Glomerular endothelial cell (primary cell): ENCODE data around the gene LAMTOR3. TPM values are rescaled to one million over a fixed set of nuclear protein-coding genes. Genes with fewer than 3 reads are reported as not detected.

Experiments
- DNase-seq: peaks from one replicate; pipeline ENCODE4 v3.0.0-alpha.2; 2011; ENCODE audit warnings: low read depth, low spot score; ENCODE audit errors: extremely low read depth
- total RNA-seq: library from RNA; depleted of rRNA; stranded (reverse); fragments of >200 nt; gene quantifications from 2 replicates; pipeline ENCODE4 v1.2.3, GENCODE V29; 2015

The LAMTOR3 gene
- total RNA-seq, 1 donor from 2014 or later, result 32.4 TPM

DNA sequence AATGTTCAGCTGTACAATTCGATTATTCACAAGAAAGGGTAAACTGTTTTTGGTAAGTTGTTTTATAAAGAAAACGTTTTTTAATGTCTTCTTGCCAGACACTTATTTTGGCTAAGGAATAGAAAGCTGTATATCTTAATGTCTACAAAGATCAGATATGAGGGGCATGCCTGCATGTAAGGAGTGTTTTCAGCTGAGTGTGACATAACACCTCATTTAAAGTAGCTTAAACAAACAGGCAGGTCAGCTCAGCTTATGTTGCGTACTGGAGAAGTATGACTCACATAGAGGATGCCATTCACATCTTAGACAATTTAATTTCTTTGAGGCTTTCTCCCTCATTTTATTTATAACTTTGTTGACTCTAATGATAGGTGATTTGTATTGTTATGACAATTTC lies 30.4 kb downstream of the LAMTOR3 start:
- DNase-seq, result no peak

DNA sequence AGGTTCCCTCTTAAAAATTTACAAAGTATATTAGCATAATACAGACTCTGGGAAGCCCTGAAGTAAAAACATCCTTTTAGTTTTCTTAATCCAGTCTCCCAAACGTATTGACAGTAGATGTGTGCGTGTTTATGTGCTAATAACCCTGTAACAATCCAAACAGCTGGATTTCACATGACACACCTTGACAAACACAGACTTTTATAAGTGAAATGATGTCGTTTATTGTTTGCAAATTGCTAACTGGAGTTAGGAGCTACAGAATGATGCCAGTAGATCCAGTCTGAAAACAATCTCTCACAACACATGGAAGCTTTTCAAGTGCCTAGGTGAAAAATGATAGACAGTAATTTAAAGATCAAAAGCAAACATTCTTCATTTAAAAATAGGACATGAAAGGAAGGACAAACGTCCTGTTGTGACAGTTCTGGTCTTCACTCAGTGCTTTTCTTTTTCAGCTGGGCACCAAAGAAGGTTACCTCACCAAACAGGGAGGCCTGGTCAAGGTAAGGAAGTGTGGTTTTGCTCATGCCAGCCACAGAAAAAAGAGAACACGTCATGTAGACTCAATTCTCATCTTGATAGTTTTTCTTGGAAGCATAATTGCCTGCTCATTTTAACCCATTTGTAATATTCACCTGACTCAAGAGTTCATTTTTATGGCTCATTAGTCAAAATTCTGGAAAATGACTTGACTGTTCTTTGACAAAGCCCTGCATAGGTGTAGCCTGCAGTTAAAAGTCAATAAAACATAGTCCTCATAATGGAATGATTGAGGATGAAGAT lies 32.9 kb downstream of the LAMTOR3 start:
- DNase-seq, result no peak

DNA sequence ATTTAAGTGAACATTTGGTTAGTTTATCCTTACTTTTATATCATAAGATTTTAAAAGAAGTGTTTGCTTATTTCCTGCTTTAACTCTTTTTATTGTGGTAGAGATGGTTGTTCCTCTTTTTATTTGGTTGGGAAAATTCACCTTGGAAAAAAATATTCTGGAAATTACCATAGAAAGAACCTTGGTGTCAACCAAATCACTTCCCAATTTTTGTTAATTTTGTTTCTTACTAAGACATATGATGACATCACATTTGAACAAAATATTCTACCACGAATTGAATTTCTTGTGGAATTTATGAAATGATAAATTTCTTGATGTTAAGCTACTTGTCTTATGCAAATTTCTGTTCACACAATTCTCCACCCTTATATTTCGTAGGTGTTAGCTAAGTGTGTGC lies 33.7 kb downstream of the LAMTOR3 start:
- no peak for DNase-seq

DNA sequence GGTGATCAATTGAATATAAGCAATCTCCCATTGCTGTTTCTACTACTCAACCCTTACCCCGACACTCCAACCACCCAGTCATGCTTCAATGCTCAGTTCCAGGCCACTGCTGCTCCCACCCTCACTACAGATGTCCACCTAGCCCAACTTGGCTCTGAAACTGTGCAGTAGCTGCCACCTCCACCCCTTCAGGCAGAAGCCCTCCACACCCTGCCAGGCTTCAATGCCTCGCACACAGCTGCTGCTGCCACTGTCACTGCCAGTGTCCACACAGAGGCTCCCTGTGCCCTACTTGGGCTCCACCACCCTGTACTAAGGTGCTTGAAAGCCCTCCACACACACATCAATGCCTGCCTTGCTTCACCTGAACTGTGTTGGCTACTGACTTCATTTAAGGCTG lies 34.6 kb downstream of the LAMTOR3 start:
- DNase-seq, result no peak

DNA sequence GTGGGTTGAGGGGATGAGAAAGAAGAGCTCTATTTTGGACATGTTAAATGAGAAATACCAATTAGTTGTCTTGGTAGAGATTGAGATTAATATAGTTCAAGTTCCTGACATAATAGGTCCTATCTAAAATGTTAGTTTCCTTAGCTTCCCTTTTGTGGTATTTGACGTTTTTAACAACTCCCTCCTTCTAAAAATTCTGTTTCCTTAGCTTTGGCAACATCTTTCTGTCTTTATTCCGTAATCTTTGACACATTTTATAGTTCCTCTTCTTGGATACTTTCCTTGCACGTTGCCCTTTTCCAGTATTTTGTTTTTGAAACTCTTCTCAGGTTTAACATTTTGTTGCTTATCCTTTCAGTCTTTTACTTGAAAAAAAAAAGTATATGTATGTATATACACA lies 36.9 kb downstream of the LAMTOR3 start:
- DNase-seq, result no peak

DNA sequence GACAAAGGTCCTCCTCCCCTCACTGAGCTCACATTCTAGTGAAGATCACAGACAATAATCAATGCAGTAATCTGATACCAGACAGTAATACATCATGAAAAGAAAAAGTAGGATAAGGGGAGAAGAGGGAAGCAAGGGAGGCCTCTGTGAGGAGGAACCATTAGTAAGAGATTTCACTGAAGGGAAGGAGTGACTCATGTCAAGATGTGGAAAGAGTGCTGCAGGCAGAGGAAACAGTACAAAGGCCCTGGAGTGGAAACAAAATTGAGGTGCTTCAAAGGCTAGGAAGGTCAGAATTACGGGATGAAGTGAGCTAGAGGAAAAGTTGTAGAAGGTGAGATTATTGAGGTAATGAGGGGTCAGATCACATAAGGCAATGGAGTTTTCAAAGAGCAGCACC lies 38.1 kb downstream of the LAMTOR3 start:
- DNase-seq, result no peak

DNA sequence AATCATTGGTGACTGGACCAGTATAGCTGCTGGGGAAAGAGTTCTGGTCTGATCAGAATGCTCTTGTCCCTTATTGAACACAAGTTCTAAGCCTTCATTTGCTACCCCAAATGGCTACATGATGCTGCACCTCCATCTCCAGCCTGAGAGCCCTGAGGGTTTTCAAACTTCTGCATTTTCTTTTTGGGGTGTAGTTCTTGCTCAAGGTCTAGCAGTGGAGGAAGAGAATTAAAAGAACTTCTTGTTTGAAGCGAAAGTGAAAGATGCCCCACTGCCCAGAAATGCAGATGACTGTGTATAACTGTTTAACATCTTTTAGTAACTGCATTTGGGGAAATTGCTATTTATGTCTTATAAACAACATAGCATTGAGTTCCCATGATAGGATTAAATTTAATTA lies 38.5 kb downstream of the LAMTOR3 start:
- no peak for DNase-seq

DNA sequence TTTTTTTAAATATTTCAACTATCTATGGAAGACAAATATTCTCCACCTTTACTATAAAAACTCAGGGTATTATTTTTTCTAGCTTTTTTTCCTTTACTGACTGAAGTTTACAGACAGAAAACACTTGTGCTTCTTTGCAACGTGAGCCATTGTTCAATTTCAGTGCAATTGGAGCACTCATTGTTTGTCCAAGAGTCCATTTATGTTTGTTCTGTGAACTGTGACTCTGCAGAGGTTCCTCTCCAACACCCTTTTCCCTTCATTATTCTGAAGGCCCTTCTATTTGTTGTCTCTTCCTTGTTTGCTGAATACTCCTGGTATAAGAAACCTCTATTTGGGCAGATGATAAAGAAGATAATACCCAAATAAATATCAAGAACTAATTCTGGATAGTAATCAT lies 40.2 kb downstream of the LAMTOR3 start:
- DNase-seq, result no peak

DNA sequence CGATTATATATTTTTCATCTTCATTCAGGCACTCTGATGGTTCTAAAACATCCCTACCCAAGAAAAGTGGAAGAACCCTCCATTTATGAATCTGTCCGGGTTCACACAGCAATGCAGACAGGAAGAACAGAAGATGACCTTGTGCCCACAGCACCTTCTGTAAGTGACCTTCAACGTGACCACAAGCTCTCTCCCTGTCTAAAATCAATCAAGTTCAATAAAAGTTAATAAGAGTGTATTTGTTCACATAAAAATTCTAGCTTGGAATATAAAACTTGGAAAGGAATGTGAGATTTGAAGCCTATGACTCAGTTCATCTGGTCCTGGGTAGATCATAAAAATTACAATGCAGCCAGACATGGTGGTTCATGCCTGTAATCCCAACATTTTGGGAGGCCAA lies 41.0 kb downstream of the LAMTOR3 start:
- no peak for DNase-seq

DNA sequence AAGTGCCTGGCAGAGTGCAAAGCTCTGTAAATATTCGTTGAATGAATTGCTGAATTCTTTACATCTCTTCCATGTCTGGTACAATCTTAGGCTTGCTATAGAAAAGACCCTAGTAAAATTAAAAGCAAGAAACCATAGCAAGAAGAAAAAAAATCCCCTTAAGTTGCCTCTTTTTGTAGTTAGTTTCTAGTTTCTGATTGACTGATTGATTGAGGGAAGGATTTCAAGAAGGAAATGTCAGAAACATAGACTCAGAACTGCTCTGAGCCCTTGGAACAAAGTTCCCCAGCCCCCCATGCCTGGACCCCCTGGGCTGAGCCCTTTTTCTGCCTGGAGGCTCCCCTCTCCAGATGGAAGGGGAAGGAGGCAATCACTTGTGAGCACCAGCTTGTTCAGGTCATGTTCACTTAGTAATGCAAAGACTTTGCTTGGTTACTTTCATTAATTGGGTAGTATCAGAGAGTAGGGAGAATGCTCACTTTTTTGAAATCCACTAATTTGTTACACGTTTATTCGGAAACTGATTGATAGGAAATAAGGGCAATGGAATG lies 42.0 kb downstream of the LAMTOR3 start:
- no peak for DNase-seq

DNA sequence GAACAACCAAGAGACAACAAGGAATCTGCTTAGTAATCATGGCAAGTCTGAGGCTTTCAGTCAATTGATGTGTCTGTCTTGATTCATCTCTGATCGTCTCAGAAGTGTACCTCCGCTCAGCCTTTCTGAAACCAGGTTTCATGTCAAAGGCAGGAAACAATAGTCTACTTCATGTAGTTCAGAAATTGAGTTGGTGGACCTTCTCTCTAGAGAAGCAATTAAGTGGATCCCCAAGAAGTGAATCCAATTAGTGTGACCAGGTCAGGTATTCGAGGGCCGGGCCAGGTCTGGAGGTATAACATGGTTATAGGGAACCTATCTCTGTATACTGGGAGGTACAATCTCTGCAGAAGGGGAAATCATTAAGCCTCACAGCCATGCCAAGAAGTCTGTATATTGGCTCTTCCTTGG lies 45.6 kb downstream of the LAMTOR3 start:
- no peak for DNase-seq

DNA sequence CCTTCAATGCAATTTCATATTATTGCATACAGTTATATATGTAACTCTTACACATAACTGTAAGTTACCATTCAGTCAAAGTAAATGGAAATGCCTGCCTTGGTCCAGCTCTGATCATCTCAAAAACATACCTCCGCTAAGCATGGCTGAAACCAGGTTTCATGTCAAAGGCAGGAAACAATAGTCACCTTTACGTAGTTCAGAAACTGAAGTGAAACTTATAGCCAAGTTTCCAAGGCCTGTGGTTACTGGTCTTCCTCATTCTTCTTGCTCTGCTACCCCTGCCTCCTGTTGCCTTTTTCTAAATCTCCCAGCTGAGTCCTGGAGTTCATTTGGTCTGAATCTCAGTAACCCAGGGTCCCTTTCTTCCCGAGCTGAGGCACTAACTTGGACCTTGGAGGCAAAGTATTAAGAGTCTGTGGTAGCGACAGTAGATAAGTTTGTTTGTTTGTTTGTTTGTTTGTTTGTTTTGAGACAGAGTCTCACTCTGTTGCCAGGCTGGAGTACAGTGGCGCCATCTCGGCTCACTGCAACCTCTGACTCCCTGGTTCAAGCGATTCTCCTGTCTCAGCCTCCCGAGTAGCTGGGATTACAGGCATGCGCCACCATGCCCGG lies 46.8 kb downstream of the LAMTOR3 start:
- DNase-seq, result no peak

DNA sequence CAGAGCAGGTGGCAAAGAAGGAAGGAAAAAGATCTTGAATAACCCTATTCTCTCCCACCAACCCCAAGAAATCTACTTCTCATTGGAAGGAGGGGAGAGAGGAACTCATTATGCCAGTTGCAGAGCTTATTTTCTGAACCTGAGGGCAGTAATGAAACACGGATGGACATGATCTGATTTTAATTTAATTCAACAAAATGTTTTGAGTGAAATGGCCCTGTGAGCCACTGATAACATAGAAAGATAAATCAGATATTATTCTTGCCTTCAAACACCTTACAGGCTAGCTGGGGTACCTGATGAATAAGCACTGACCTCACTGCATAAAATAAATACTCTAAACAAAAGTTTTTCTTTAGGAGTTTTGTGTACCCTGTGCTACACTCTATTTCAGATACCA lies 47.3 kb downstream of the LAMTOR3 start:
- DNase-seq, result no peak

DNA sequence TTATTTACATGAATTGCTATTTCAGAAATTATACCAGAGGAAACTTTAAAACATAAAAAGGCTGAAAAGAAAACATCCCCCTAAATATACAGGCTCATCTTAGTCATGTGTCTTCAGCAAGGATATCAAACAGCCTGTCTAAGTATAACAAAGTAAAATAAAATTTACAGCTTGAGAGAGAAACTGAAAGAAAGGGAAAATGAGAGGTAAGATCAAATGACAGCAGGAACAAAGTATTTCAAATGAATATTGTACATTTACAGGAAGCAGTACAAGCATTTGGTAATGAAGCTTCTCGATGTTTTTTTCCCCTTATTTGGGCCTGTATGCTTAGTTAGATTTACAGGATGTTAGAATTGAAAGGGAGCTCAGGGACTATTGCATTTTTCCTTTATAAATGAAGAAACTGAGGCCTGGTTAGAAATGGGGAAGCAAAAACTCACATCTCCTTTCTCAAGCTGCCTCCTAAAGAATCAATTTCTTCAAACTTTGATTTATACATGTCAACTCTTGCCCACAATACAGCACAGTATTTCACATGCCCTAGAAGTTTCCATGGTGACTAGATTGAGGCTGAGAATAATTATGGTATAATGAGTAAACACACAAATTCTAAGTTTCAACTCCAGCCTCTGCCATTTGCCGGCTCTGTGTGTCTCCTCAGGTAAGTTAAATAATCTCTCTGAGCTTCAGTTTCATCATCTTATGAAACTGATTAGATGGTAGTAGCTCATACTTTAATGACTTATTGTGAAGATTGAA lies 48.3 kb downstream of the LAMTOR3 start:
- DNase-seq, result no peak

DNA sequence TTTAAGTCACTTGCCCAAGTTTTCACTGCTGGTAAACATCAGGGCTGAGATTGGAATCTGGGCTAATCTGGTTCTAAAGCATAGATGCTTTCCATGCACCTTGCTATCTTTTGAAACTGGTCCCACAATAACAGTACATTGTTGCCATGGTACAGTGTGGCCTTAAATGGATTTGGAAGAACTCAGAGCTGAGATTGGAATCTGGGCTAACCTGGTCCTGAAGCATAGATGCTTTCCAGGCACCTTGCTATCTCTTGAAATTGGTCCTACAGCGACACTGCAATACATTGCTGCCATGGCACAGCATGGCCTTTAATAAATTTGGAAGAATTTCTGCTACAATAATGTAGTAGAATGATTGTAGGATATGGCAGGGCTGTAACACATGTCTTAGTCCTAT lies 49.0 kb downstream of the LAMTOR3 start:
- DNase-seq, result no peak

DNA sequence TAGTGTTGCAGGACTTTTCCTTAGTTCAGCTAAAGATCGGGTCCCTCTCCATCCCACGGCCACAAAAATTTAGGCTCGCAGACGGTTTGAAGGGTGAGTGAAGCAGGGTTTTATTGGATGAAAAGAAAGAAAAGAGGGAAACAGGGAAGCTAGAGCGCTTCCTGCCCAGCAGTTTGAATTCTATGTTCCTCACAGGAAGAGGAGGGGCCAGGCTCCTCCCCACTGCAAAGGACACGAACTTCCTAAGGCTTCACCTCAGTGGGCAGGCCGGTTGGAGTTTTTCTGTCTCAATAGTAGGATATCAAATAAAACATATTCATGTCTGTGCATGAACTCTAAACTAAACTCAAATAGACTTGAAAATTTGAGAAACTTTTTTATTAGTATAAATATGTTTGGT lies 50.2 kb downstream of the LAMTOR3 start:
- no peak for DNase-seq

DNA sequence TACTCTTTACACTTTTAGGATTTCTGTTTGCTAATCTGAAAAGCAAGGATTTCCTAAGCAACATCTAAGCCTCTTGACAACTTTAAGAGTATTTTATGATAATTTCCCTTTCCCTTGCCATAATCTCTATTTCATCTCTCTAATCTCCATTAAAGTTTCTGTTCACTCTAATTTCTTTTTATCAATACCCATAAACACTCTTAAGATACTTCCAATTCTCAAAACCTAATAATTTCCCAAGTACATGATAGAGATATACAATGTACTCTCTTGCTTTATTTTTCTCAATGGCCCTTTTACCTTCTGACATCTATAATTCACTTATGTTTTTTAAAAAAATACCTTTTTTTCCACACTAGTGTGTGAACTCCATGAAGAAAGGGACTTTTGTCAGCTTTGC lies 50.8 kb downstream of the LAMTOR3 start:
- no peak for DNase-seq

DNA sequence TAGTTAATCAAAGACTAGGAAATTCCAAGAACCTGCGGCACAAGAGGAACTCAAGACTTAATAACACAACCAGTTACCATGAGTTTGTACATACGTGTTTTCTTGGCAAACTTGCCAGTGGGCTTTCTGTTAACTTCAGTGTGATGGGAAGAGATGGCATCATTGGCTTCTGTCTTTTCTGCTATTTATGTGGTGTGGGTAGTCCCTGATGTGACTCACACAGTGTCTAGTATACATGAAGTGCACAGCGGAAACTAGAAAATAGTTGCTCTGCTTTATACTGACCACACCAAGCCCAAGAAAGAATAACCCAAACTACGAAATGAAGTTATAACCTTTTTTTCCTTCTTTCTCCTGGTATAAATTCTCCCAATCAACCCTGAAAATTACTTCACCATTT lies 53.1 kb downstream of the LAMTOR3 start:
- no peak for DNase-seq

DNA sequence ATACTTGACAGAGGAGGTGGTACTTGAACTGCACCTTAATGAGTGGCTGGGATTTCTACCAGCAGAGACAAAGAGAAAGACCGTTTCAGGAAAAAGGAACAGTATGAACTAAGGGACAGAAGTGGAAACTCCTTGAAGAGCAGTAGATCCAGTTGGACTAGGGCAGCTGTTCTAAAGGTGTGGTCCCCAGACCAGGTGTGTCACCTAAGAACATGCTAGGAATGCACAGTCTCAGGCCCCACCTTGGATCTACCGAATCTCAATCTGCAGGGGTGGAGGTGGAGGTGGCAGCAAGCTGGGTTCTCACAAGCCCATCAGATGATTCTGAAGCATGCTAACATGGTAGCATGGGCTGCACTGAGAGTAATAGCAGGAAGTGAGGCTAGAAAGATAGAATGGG lies 55.3 kb downstream of the LAMTOR3 start:
- no peak for DNase-seq

DNA sequence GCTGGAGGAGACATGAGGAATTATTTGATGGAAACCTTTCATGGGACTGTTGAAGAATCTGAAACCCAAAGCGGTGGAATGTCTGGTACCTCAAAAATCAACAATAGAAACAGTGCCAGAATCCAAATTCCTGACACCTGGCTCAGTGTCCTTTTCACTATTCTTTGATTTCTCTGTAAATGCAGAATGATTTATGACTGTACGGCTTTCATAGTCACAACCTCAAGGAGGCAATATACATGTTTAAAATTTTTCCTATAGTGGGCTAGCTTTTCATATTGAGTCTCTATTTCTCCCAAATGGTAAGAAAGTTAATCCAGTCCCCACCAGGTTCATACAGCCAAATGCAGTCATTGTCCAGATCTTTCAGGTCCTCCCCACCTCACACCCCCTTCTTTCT lies 58.3 kb downstream of the LAMTOR3 start:
- no peak for DNase-seq

DNA sequence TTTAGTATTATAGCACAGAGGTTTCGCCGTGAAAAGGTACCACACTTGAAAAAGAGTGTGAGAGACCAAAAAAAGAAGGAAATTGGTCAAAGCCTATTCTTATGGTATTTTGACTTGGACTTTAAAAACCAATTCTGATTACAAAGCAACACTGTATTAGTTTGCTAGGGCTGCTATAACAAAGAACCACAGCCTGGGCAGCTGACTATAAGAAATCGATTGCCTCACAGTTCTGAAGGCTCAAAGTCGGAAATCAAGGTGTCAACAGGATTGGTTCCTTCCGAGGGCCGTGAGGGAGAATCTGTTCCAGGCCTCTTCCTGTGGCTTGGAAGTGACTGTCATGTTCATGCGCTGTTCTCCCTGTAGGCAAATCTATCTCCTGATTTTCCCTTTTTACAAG lies 59.7 kb downstream of the LAMTOR3 start:
- no peak for DNase-seq

DNA sequence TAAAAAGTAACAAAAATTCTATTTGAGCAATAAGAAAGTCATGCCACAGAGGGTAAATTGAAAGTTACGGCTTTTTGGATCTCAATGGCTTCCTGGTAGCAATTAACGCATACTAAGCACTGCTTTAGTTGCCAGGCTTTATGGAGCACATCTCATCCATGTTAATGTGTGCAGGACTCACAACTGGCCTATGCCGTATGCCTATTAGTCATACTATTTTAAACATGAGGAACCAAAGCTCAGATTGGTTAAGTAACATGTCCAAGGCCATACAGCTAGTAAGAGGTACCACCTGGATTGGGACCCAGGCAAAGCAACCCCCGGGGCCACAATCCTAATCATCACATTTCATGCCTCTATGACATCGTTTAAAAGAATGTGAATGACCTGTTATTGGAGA lies 60.5 kb downstream of the LAMTOR3 start:
- DNase-seq, result no peak
